Anterior cingulate cortex (tissue), 58 donors: ENCODE measurements around the gene PAX5.

Experiments
- DNase-seq, 58 donors: peaks; one replicate each; lab custom pipeline; 2025; lab: John Stamatoyannopoulos, UW

PAX5 gene

GRCh38 chr9:36823934-36824333, 210.1 kb downstream of the PAX5 start:
- no peak for DNase-seq

DNA sequence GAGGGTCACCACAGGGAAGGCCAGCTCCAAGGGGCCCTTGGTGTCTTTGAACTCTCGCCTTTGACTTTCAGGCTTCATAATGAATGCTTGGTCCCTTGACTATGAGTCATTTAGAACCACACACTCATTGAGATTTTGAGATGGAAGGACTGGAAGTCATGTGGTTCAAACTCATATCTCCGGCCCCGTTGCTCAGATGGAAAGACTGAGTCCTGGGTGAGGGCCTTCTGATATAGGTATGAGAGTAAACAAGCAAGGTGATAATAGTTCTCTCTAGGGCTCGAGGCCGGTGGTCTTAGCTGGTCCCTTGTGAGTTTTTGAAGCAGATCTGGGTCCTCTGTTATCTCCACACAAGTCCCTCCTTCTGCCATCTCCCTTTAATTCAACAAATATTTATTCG, 210.6 kb downstream of the PAX5 start:
- no peak for DNase-seq

GRCh38 chr9:36822201-36822600, 211.9 kb downstream of the PAX5 start:
- no peak for DNase-seq

GRCh38 chr9:36820392-36820861, 213.6 kb downstream of the PAX5 start:
- DNase-seq = peak in 1 of 58 donors; percentile 69

DNA sequence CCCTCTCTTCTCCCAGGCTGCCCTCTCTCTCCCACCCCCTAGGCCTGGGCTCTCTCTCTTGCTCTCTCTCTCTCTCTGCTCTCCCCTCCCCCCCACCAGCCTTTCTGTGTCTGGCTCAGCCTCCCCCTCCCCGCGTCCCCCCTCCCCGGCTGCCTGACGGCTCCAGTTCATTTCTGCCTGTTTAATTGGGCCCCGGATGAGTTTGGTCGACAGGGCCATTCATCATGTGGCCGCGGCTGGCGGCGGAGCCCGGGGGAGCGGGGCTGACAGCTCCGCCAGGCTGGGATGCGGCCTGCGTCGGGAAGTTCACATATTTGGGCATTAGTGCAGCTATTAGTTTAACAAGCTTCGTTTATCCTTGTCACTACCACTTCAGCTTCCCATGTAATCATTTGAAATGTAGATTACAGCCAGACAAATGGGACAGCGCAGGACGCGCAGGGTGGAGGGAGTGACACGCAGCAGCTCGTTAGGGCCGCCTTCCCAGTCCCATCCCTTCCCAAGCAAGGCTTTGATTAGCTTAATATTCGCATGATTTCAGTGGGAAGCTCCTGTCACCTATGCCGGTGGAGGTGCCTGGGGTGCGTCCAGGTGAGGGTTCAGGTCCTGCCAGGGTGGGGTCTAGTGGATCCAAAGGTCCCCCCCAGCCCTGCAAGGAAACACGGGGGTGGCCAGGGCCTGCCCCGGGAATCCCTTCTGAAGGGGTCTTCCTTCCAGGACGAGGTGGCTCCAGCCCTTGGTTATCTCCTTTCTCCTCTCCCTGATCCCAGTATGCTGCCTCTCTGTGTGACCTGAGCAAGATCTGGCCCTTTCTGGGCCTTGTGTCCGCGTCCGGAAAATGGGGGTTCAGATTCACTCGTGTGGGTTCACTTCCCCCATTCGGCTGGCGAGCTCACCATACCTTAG, 214.8 kb downstream of the PAX5 start:
- peak in 24 of 58 donors; percentile 12 to 57 (median 36) for DNase-seq

DNA sequence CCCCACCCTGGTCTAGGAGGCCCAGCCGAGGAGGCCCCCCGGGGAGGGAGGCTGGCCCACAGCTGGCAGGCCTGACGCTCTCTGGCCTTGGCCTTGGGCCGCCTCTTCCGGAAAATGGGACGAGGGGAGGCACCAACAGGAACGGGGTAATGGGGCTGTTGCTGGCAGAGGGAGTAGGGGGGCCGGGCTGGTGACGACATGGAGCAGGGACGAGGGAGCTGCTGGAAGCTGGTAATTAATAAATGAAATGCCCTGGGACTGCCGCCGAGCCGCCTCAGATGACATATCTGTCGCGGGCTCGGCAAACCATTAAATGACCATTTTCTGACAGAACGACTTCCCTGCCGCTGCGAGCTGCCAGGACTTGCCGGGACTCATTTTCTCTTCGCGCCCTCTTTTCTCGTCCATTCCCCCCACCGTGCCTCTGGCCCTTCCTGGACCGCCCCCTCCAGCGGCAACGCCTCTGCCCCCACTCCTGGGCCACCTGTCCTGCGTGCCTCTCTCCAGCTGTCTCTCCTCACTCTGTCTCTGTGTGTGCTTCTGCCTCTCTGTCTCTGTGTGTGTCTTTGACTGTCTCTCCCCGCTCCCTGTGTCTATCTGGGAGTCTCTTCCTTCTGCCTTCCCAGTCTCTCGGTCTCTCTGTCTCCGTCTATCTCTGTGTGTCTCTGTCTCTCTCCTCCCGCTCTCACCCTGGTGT, 215.7 kb downstream of the PAX5 start:
- peak in 2 of 58 donors; percentile 24 to 37 for DNase-seq

DNA sequence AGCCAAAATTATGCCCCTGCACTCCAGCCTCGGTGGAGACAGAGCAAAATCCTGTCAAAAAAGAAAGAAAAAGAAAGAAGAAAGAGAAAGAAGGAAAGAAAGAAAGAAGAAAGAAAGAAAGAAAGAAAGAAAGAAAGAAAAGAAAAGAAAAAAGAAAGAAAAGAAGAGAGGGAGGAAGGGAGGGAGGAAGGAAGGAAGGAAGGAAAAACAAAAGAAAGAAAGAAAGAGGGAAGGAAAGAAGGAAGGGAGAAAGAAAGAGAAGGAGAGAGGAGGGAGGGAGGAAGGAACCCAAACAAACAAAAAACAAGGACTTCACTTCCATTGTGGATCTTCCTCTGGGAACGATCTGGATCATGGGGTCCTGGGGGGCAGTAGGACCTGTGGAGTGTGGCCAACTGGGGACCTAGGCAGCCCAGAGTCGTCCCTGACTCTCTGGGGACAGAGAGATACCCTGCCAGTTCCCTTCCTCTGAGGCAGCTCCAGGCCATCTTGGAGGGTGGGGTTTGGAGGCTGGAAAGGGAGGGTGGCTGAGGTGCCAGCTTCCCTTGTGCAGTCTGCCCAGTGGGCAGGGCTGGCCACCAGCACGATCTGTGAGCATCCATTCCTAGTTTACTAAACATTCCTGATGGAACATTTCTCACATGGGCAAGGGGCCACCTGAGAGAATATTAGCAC, 216.8 kb downstream of the PAX5 start:
- no peak for DNase-seq

DNA sequence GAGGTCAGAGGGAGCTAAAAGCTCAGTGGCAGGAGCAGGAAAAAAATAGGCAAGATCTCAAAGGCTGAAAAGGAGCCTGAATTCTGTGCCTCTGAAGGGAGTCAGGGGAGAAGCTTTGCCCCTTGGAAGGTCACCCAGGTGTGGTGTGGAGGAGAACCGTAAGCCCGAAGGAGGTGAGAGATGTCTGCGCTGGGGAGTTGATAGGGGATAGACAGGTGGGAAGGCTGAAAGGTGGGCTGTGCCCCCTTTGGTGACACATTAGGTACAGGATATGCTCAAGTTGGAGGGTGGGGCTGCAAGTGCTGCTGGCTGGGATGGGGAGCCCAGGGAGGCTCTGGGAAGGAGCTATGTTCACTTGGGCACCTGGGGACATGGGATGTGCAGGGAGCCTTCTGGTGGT, 217.7 kb downstream of the PAX5 start:
- DNase-seq = no peak

GRCh38 chr9:36815566-36816348, 218.3 kb downstream of the PAX5 start:
- DNase-seq = no peak

DNA sequence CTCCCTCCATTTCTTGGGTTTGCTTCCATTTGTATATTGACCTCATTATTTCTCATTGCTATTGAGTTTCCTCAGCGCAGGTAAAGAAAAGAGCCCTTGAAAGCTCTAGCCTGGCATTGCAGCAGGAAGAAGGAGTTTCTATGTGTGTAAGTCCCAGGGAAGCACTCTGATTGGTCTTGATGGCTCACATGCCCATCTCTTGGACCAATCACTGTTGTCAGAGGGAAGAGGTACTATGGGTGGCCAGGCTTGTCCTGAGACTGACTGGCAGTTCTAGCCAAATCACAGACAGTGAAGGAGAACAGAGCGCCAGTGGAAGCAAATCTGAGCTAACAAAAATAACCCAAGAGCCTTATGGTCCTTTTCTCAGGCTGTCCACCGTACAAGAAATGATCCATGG, 219.0 kb downstream of the PAX5 start:
- no peak for DNase-seq

DNA sequence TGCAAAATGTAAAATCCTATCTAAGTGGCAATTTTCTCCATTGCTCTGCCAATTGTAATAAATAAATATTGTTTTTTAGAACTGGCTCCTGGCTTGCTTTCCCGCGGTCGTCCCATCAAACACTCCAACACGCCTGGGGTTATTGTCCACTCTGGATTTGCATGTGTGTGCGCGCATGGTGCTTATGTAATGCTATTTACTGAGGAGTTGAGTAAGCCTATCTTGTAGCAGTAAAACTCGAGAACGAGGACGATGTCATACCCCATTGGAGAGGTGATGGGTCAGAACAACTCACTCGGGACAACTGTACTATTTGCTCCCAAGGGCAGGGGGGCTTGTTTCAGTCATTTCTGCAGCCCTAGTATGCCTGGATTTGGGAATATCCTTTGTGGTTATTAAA, 220.9 kb downstream of the PAX5 start:
- DNase-seq = no peak

DNA sequence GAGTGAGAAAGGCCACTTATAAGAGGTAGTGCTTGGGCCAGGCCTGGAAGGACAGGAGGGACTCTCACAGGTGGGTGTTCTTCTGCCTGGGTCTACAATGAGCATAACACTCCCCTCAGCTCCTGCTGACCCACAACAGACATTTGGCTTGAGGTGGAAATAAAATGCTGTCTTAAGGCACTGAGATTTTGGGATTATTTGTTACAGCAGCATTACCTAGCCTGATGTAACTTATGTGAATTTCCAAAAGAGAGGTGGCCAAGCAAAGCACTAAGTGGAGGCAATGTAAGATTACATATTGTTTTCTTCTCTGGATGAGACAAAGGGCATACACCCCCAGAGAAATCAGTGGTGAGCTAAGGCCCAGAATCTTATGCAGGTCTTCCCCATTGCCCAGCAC, 221.5 kb downstream of the PAX5 start:
- DNase-seq = no peak

- DNase-seq = no peak
Observed at GRCh38 chr9:36808251-36808650, 225.8 kb downstream of the PAX5 start.

- no peak for DNase-seq
Observed at GRCh38 chr9:36803961-36804360, 230.1 kb downstream of the PAX5 start.

DNA sequence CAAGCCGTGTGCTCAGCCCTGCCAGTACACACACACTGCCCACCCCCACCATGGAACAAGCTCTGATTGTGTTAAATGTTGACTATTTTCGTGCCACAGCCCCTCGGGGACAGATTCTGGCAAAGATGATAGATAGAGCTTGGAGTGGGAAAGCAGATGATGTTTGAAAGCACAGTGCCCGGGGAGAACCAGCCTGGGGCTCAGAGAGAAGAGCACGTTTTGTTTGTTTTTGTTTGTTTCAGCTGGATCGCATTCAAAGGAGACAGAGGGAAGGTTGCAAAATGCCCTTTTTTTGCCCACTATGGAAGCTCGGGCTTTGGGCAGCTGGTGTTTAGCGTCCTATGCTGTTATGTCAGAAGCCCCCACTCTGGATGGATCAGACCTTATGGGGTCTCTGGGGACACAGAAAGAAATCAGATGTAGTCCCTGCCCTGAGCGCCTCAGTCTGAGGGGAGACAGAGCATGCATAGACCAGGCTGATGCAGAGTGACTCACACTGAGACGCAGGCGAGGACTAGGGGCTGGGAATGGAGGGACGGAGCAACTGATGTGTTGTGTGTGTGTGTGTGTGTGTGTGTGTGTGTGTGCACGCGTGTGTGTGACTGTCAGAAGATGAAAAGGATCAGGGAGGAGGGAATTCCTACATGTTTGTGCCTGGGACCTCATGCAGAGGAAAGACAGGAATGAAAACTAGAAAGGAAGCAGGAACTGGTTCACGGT, 231.7 kb downstream of the PAX5 start:
- DNase-seq = peak in 37 of 58 donors; percentile 19 to 87 (median 52)

- no peak for DNase-seq
Observed at GRCh38 chr9:36800455-36800854, 233.6 kb downstream of the PAX5 start.

GRCh38 chr9:36798350-36799065, 235.6 kb downstream of the PAX5 start:
- peak in 15 of 58 donors; percentile 5 to 54 (median 31) for DNase-seq

DNA sequence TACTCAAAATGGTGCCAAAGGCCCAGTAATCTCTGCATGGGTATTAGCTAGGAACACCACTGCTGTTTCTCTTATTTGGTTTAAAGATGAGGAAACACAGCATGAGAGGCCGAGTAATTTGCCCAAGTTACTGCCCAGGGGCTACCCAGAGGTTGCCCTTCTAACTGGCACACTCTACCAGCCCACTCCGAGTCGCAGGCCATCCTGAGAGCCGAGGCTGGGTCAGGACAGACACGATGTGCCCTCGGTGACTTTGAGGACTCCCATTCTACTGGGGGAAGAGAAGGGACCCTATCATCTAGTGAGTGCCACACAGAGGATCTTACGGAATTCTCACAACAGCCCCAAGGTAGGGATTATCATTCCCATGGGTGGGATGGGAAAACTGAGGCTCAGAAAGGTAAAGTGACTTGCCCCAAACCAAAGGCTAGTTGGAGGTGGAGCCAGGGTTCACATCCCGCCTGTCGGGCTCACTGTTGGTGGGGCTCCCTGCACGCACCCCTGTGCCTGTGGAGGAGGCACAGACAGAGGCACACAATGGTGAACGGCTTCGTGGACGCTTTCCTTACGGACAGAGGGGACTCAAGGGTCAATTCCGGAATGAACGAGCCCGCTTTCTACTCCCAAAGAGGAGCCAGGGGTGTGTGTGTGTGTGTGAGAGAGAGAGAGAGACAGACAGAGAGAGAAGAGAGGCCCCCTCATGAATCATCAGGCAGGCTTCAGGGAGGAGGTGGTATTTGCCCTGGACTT, 236.4 kb downstream of the PAX5 start:
- no peak for DNase-seq
